K562 (cell line): ENCODE results near the gene TIMM50. TPM values are rescaled to one million over a fixed set of nuclear protein-coding genes. Genes with fewer than 3 reads are reported as not detected.

Experiments used
- CBX2 ChIP-seq: fragments of 200-600 bp; sonication (generic); IDR thresholded peaks from one replicate; pipeline ENCODE4 v1.6.1; 2012; ENCODE audit warnings: mild to moderate bottlenecking, low read length, inconsistent platforms; ENCODE audit not compliant: insufficient read depth, poor library complexity, severe bottlenecking
- POLR2AphosphoS5 ChIP-seq: IDR thresholded peaks from 2 replicates; pipeline ENCODE4 v1.6.1; 2011; ENCODE audit warnings: mild to moderate bottlenecking, low read depth, low read length, moderate library complexity; ENCODE audit not compliant: control insufficient read depth, insufficient read depth
- POLR2G ChIP-seq: fragments of 200-400 bp; formaldehyde crosslinking; IDR thresholded peaks from 2 replicates; pipeline ENCODE4 v1.6.1; 2017; ENCODE audit warnings: low read depth, mild to moderate bottlenecking, antibody characterized with exemption, low read length, moderate library complexity
- REST ChIP-seq, 2 experiments: fragments of 450-650 bp; formaldehyde crosslinking in 1 of 2; IDR thresholded peaks; 2 replicates each; pipeline versions ENCODE4 v1.4.0 to v1.6.1; 2014 to 2020; ENCODE audit warnings: mild to moderate bottlenecking in 2 of 2, borderline replicate concordance in 1 of 2, low read depth in 1 of 2
- TAL1 ChIP-seq: fragments of 450-650 bp; IDR thresholded peaks from 2 replicates; pipeline ENCODE4 v1.6.1; 2016; ENCODE audit warnings: mild to moderate bottlenecking
- polyA plus RNA-seq, 8 experiments: library from polyadenylated mRNA; depleted of rRNA in 4 of 8; stranded (reverse) in 5 of 8; unstranded in 3 of 8; fragments of >200 nt; fragmentation: Nextera tagmentation in 2 of 8; fragmentation: Illumina TruSeq in 1 of 8; extraction: Ambion mirVana in 2 of 8; extraction: Trizol in 1 of 8; gene quantifications; 2 replicates each; pipeline versions ENCODE4 v1.2.1 to v1.2.3, GENCODE V29; 2011 to 2014; ENCODE audit warnings: inconsistent platforms in 1 of 8, missing spikeins in 1 of 8
- total RNA-seq, 7 experiments: library from RNA; depleted of rRNA in 6 of 7; stranded (reverse); fragments of >200 nt in 6 of 7; fragmentation: Illumina TruSeq in 2 of 7; extraction: Trizol in 2 of 7; gene quantifications; 2 replicates each; pipeline versions ENCODE4 v1.2.1 to v1.2.3, GENCODE V29; 2011 to 2021; ENCODE audit warnings: low replicate concordance in 1 of 7
- TF ChIP-seq, protein P1 (sequence below): fragments of 150-350 bp; IDR thresholded peaks from 2 replicates; pipeline ENCODE4 v1.6.1; 2014; ENCODE audit warnings: low read depth, mild to moderate bottlenecking, low read length, borderline replicate concordance
- TF ChIP-seq, protein P2 (sequence below): fragments of 450-650 bp; IDR thresholded peaks from 2 replicates; pipeline ENCODE4 v1.6.1; 2016; ENCODE audit warnings: borderline replicate concordance
- TF ChIP-seq, protein P3 (sequence below), 3 experiments: IDR thresholded peaks in 2 of 3; conservative IDR thresholded peaks in 1 of 3; 2 replicates each; pipeline ENCODE4 v1.5.1; 2011 to 2012; ENCODE audit warnings: low read length in 3 of 3, mild to moderate bottlenecking in 3 of 3, control low read depth in 2 of 3, improper control_type of control experiment in 1 of 3, inconsistent platforms in 1 of 3, low read depth in 1 of 3, mixed read lengths in 1 of 3, moderate library complexity in 1 of 3; ENCODE audit not compliant: insufficient read depth in 2 of 3

TIMM50 gene
- total and polyA plus RNA-seq, 9 of the 15 experiments (the other 6 are each of a cell fraction or from before 2014, with no cell fraction given) = 28.3 to 221 (median 170) TPM

- TF ChIP-seq, protein P1, sequence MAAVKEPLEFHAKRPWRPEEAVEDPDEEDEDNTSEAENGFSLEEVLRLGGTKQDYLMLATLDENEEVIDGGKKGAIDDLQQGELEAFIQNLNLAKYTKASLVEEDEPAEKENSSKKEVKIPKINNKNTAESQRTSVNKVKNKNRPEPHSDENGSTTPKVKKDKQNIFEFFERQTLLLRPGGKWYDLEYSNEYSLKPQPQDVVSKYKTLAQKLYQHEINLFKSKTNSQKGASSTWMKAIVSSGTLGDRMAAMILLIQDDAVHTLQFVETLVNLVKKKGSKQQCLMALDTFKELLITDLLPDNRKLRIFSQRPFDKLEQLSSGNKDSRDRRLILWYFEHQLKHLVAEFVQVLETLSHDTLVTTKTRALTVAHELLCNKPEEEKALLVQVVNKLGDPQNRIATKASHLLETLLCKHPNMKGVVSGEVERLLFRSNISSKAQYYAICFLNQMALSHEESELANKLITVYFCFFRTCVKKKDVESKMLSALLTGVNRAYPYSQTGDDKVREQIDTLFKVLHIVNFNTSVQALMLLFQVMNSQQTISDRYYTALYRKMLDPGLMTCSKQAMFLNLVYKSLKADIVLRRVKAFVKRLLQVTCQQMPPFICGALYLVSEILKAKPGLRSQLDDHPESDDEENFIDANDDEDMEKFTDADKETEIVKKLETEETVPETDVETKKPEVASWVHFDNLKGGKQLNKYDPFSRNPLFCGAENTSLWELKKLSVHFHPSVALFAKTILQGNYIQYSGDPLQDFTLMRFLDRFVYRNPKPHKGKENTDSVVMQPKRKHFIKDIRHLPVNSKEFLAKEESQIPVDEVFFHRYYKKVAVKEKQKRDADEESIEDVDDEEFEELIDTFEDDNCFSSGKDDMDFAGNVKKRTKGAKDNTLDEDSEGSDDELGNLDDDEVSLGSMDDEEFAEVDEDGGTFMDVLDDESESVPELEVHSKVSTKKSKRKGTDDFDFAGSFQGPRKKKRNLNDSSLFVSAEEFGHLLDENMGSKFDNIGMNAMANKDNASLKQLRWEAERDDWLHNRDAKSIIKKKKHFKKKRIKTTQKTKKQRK = no peak
- peak; percentile 26 for TF ChIP-seq REST (IDR thresholded peaks at IDR 0.05; ENCODE audit: borderline replicate concordance)
- TF ChIP-seq REST (CRISPR knock-in tag; IDR thresholded peaks at IDR 0.05; ENCODE audit: low read depth) = no peak
- no peak for TF ChIP-seq TAL1
- TF ChIP-seq CBX2 = no peak
- TF ChIP-seq POLR2G = peak; percentile 39; the same call in 1 of the 2 replicates
- TF ChIP-seq POLR2AphosphoS5 = no peak
- TF ChIP-seq, protein P2, sequence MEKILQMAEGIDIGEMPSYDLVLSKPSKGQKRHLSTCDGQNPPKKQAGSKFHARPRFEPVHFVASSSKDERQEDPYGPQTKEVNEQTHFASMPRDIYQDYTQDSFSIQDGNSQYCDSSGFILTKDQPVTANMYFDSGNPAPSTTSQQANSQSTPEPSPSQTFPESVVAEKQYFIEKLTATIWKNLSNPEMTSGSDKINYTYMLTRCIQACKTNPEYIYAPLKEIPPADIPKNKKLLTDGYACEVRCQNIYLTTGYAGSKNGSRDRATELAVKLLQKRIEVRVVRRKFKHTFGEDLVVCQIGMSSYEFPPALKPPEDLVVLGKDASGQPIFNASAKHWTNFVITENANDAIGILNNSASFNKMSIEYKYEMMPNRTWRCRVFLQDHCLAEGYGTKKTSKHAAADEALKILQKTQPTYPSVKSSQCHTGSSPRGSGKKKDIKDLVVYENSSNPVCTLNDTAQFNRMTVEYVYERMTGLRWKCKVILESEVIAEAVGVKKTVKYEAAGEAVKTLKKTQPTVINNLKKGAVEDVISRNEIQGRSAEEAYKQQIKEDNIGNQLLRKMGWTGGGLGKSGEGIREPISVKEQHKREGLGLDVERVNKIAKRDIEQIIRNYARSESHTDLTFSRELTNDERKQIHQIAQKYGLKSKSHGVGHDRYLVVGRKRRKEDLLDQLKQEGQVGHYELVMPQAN = no peak
- TF ChIP-seq, protein P3, sequence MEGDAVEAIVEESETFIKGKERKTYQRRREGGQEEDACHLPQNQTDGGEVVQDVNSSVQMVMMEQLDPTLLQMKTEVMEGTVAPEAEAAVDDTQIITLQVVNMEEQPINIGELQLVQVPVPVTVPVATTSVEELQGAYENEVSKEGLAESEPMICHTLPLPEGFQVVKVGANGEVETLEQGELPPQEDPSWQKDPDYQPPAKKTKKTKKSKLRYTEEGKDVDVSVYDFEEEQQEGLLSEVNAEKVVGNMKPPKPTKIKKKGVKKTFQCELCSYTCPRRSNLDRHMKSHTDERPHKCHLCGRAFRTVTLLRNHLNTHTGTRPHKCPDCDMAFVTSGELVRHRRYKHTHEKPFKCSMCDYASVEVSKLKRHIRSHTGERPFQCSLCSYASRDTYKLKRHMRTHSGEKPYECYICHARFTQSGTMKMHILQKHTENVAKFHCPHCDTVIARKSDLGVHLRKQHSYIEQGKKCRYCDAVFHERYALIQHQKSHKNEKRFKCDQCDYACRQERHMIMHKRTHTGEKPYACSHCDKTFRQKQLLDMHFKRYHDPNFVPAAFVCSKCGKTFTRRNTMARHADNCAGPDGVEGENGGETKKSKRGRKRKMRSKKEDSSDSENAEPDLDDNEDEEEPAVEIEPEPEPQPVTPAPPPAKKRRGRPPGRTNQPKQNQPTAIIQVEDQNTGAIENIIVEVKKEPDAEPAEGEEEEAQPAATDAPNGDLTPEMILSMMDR (IDR thresholded peaks at IDR 0.05 in 2 of 3, conservative IDR thresholded peaks at IDR 0.05 in 1 of 3; ENCODE audit: insufficient read depth in 2 of 3, low read depth in 1 of 3, low read length in 3 of 3) = peak; percentile 75 to 83 (median 82)
Observed at GRCh38 chr19:39474139-39474620, 6.5 kb upstream of the TIMM50 start (continued).
